RWPE1 (cell line): Measurements from ENCODE around the gene MBNL2.

Experiments used
- CTCF ChIA-PET: fragments of 350-600 bp; sonication (Branson Sonifier 250); formaldehyde crosslinking; extraction: SDS; loops from one replicate; lab custom pipeline; 2021; lab: Yijun Ruan, JAX
- POLR2A ChIA-PET: fragments of 400-600 bp; formaldehyde crosslinking; extraction: SDS; loops from one replicate; lab custom pipeline; 2020; ENCODE audit warnings: antibody characterized with exemption; ENCODE audit not compliant: low non-redundant PET; lab: Yijun Ruan, JAX
- DNase-seq: peaks from one replicate; pipeline ENCODE4 v3.0.0; 2012; ENCODE audit warnings: low spot score
- H3K27ac ChIP-seq: fragments of 450-650 bp; 2 replicates; pipeline ENCODE4 v1.5.1; 2017
- CTCF ChIP-seq: fragments of 450-650 bp; conservative IDR thresholded peaks from 2 replicates; pipeline ENCODE4 v1.5.1; 2017; ENCODE audit warnings: low read depth, mild to moderate bottlenecking

The MBNL2 gene

GRCh38 chr13:97318532-97318931, 96.4 kb downstream of the MBNL2 start:
- DNase-seq = no peak
- ChIA-PET CTCF (interaction anchor here (0.5 to 1.1 kb wide), 3 partner anchors 12 to 117 kb away, joined by 3 to 5 read pairs (median 3); no protein-coding TSS in a partner anchor), POLR2A (no interaction called here)
- H3K27ac ChIP-seq = no peak overlapping the region
- TF ChIP-seq CTCF = no peak

- DNase-seq = no peak
- CTCF ChIA-PET = interaction anchor here (0.5 to 1.1 kb wide), 2 partner anchors 25 to 118 kb away, joined by 3 to 5 read pairs; no protein-coding TSS in a partner anchor
These were observed 97.1 kb downstream of the MBNL2 start for GRCh38 chr13:97319113-97319720.

DNA sequence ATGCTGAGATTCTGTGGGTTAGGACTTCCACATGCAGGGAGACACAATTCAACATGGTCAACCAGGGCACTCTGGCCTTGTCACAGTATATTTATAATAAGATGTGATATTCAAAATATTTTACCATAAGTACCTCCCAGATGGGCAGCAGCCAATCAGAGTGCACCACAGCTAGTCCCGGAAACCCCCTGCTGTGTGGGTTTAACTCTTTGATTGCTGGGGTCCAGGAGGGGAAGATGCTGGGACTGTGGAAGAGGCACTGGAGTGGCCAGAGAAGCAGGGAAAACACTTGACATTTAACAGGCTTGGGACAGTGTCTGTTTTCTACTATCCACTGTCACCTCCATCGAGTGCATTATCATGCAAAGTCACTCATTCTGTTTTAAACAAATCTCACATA, 99.0 kb downstream of the MBNL2 start:
- TF ChIP-seq CTCF = no peak
- no peak for DNase-seq
- ChIA-PET CTCF (interaction anchor here (0.6 kb wide), 1 partner anchor 68 kb away, joined by 4 read pairs; no protein-coding TSS in a partner anchor), POLR2A (no interaction called here)
- H3K27ac ChIP-seq = no peak overlapping the region

More at GRCh38 chr13:97319113-97319720, 97.1 kb downstream of the MBNL2 start:
- TF ChIP-seq CTCF = no peak
- POLR2A ChIA-PET = no interaction called here
- no peak overlapping the region for H3K27ac ChIP-seq

DNA sequence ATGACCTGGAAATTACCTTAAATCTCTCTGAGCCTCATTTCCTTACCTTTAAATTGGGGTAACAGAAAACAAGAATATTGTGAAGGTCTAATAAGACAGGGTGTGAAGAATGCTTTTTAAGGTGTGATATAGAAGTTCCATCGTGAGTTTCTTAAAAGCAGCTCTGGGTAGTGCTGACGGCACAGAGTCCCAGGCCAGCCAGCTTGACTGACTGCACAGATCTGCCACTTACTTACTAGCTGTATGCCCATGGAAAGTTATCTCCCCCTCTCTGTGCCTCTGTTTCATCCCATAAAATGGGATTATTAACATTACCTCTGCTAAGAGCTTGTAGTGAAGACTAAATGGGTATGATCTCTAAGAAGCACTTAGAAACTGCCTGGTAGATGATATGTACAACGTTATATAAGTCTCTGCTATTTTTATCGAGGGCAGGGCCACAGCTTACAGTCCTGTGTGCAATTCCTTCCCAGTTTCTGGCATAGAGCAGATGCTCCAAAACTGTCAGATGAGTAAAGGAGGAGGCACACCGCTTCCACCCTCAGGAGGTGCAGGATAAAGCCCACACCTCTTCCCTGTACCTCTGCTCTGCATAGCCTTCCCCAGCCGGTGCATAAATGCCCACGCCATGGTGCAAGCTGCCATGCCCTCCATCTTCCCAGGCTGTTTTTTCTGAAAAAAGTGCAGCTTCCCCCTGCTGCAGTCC, 99.6 kb downstream of the MBNL2 start:
- no peak for DNase-seq
- no peak overlapping the region for H3K27ac ChIP-seq
- ChIA-PET CTCF (interaction anchor here (0.6 kb wide), 2 partner anchors 69 to 93 kb away, joined by 3 to 4 read pairs; no protein-coding TSS in a partner anchor), POLR2A (no interaction called here)
- no peak for TF ChIP-seq CTCF

GRCh38 chr13:97322740-97323342, 100.7 kb downstream of the MBNL2 start:
- no peak for DNase-seq
- CTCF ChIA-PET = no interaction called here
- no peak for TF ChIP-seq CTCF
- POLR2A ChIA-PET = no interaction called here
- no peak overlapping the region for H3K27ac ChIP-seq

GRCh38 chr13:97324115-97324514, 102.0 kb downstream of the MBNL2 start:
- ChIA-PET POLR2A (no interaction called here), CTCF (no interaction called here)
- DNase-seq = no peak
- TF ChIP-seq CTCF = no peak
- H3K27ac ChIP-seq = no peak overlapping the region
